Ascending aorta (tissue), 2 donors: ENCODE results near the gene ZNF613. TPM values are rescaled to one million over a fixed set of nuclear protein-coding genes. Genes with fewer than 3 reads are reported as not detected.
"Not testable (repeated sequence)": the region's sequence is repeated elsewhere in the genome, so short reads cannot be mapped to it uniquely, and the experiment has no call there.

ENCODE experiments used
- DNase-seq, 2 donors: peaks; one replicate each; pipeline ENCODE4 v3.0.0-alpha.2; 2019; ENCODE audit warnings: low spot score in 2 of 2
- H3K27ac ChIP-seq, 2 donors: fragments of 200-600 bp; sonication (generic); one replicate each; pipeline ENCODE4 v1.5.1; 2016 to 2017; ENCODE audit warnings: mild to moderate bottlenecking in 1 of 2
- H3K27me3 ChIP-seq: fragments of 200-600 bp; sonication (generic); one replicate; pipeline ENCODE4 v1.5.1; 2017
- H3K36me3 ChIP-seq, 2 donors: fragments of 200-600 bp; sonication (generic); one replicate each; pipeline ENCODE4 v1.5.1; 2016
- H3K4me1 ChIP-seq, 2 donors: fragments of 200-600 bp; sonication (generic); one replicate each; pipeline ENCODE4 v1.5.1; 2016 to 2017; ENCODE audit warnings: mild to moderate bottlenecking in 1 of 2
- H3K4me3 ChIP-seq, 2 donors: fragments of 200-600 bp; sonication (generic); one replicate each; pipeline ENCODE4 v1.5.1; 2016 to 2017; ENCODE audit warnings: mild to moderate bottlenecking in 1 of 2
- H3K9me3 ChIP-seq, 2 donors: fragments of 200-600 bp; sonication (generic); one replicate each; pipeline ENCODE4 v1.5.1; 2016
- intact Hi-C: fragments of 100-400 bp; cut with DNase I; formaldehyde crosslinking; loops from one replicate; pipeline ENCODE4 v1.15.1; 2023
- total RNA-seq: library from RNA; depleted of rRNA; stranded (reverse); fragments of >200 nt; gene quantifications from one replicate; pipeline ENCODE4 v1.1.0, GENCODE V29; 2016
- TF ChIP-seq, protein P1 (sequence below), 3 experiments: fragments of 200-600 bp in 2 of 3; fragments of 450-650 bp in 1 of 3; sonication (generic) in 2 of 3; IDR thresholded peaks; one replicate each; pipeline ENCODE4 v1.5.1; 2016 to 2019; ENCODE audit warnings: antibody characterized with exemption in 3 of 3, mild to moderate bottlenecking in 1 of 3, moderate library complexity in 1 of 3

Gene ZNF613
- total RNA-seq, 1 donor from 2014 or later: 4.0 TPM

- intact Hi-C loops: no loop called here
- Histone ChIP-seq H3K4me1 (no peaks in the 10 kb centered on the region), H3K27me3 (no peaks in the 10 kb centered on the region), H3K27ac (no peak overlapping the region), H3K4me3 (no peak overlapping the region), H3K9me3 (peaks cover 63 to 79% of the 10 kb centered on the region in 2 donors), H3K36me3 (peaks cover 62 to 74% of the 10 kb centered on the region in 2 donors)
- TF ChIP-seq, protein P1, sequence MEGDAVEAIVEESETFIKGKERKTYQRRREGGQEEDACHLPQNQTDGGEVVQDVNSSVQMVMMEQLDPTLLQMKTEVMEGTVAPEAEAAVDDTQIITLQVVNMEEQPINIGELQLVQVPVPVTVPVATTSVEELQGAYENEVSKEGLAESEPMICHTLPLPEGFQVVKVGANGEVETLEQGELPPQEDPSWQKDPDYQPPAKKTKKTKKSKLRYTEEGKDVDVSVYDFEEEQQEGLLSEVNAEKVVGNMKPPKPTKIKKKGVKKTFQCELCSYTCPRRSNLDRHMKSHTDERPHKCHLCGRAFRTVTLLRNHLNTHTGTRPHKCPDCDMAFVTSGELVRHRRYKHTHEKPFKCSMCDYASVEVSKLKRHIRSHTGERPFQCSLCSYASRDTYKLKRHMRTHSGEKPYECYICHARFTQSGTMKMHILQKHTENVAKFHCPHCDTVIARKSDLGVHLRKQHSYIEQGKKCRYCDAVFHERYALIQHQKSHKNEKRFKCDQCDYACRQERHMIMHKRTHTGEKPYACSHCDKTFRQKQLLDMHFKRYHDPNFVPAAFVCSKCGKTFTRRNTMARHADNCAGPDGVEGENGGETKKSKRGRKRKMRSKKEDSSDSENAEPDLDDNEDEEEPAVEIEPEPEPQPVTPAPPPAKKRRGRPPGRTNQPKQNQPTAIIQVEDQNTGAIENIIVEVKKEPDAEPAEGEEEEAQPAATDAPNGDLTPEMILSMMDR (IDR thresholded peaks at IDR 0.05): no peak
- no peak for DNase-seq
These were observed 36.0 kb upstream of the ZNF613 start for GRCh38 chr19:51891193-51891747.

GRCh38 chr19:51901860-51902259 is 25.4 kb upstream of the ZNF613 start:
- no peak overlapping the region for H3K4me3 ChIP-seq
- TF ChIP-seq, protein P1 (IDR thresholded peaks at IDR 0.05): no peak
- intact Hi-C loops: no loop called here
- peaks cover 0 to 4% of the 10 kb centered on the region in 2 donors for H3K4me1 ChIP-seq
- peaks cover 42 to 50% of the 10 kb centered on the region in 2 donors for H3K36me3 ChIP-seq
- H3K9me3 ChIP-seq: peaks cover 1 to 65% of the 10 kb centered on the region in 2 donors
- DNase-seq: no peak
- H3K27ac ChIP-seq: no peak overlapping the region
- H3K27me3 ChIP-seq: no peaks in the 10 kb centered on the region

GRCh38 chr19:51903192-51903591 is 24.1 kb upstream of the ZNF613 start:
- TF ChIP-seq, protein P1 (IDR thresholded peaks at IDR 0.05): no peak
- peaks cover 0 to 53% of the 10 kb centered on the region in 2 donors for H3K9me3 ChIP-seq
- no peak for DNase-seq
- H3K4me1 ChIP-seq: peaks cover 0 to 4% of the 10 kb centered on the region in 2 donors
- H3K27ac ChIP-seq: no peak overlapping the region
- peaks cover 30 to 37% of the 10 kb centered on the region in 2 donors for H3K36me3 ChIP-seq
- intact Hi-C loops: no loop called here
- peak overlapping the region; percentile 76 to 79 for H3K4me3 ChIP-seq
- no peaks in the 10 kb centered on the region for H3K27me3 ChIP-seq

DNA sequence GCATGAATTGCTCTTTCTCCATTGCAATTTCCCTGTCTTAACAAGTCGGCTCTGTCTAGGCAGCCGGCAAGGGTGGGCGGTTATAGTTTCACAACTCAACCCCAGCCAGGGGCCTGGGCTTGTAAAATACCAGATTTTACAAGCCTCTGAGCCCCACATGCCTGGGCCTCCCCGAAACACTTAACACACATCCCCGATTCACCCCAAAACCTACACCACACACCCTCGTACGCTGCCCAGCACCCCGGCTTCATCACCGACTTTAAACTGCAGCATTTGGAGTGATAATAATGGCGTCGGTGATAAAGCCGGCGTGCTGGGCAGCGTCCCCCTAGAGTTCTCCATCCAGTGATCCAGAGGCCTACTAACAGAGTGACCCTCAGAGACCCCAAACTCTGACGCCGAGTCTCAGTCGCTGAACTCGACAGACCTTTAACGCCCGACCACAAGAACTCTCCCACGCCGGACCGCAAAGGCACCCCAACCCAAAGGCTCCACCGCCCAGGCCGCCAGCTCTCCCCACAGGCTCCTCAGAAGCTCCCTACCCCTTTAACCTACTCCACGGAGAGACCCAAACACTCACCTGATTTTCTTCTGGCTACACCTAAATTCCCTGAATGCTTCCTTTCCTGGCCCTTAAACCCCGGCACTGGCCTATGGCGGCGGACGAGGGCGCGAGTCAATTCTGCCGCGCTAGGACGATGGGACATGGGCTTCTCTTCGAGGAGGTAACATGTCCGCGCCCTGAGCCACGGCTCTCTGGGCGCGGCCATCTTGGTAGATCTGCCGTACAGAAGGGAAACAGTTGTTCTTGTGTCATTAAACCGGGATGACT is 22.7 kb upstream of the ZNF613 start, which contains the start of gene ZNF649:
ZNF649 (minus strand) TSS at position 687 of the 835 bp plus-strand sequence. CDS start 4,910 bp downstream, outside the sequence.
- TF ChIP-seq, protein P1 (IDR thresholded peaks at IDR 0.05): no peak
- H3K27ac ChIP-seq: peak within 1 kb of the TSS; percentile 70 to 76
- intact Hi-C loops: loop anchor here (1.0 to 2.0 kb wide), 2 partner anchors 16 to 23 kb away; partner anchors contain the start of gene ZNF613

DNA sequence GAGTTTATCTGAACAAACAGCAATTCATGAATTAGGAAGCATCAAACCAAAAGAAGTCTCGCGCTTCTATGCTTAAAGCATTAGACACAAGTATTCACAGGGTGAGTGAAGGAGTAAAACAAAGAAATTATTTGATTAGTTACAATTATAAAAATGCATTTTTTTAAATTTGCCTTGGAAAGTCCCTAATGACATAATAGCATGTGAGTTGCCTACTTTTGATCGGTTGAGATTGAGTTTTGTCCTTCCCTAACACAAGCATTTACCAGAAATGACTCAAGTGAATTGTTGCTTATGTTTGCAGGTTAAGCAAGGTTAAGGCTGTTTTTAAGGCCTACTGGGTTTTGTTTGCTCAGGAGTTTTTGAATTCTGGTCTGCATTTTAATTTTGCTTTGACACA is 22.1 kb upstream of the ZNF613 start:
- H3K4me3 ChIP-seq: peak overlapping the region; percentile 76 to 79
- peaks cover 0 to 33% of the 10 kb centered on the region in 2 donors for H3K9me3 ChIP-seq
- H3K27ac ChIP-seq: no peak overlapping the region
- TF ChIP-seq, protein P1 (IDR thresholded peaks at IDR 0.05): no peak
- DNase-seq: no peak
- peaks cover 10 to 17% of the 10 kb centered on the region in 2 donors for H3K36me3 ChIP-seq
- H3K4me1 ChIP-seq: peaks cover 0 to 4% of the 10 kb centered on the region in 2 donors
- intact Hi-C loops: loop anchor here (2.0 kb wide), 1 partner anchor 16 kb away; no protein-coding TSS in a partner anchor
- no peaks in the 10 kb centered on the region for H3K27me3 ChIP-seq

More for the DNA sequence above, 22.7 kb upstream of the ZNF613 start, which contains the start of gene ZNF649:
- peaks cover 16 to 23% of the 10 kb centered on the region in 2 donors for H3K36me3 ChIP-seq
- peak; percentile 17 to 88 for DNase-seq
- H3K4me1 ChIP-seq: peaks cover 0 to 4% of the 10 kb centered on the region in 2 donors
- H3K4me3 ChIP-seq: peak within 1 kb of the TSS; percentile 76 to 79
- H3K27me3 ChIP-seq: no peaks in the 10 kb centered on the region
- H3K9me3 ChIP-seq: peaks cover 0 to 39% of the 10 kb centered on the region in 2 donors

DNA sequence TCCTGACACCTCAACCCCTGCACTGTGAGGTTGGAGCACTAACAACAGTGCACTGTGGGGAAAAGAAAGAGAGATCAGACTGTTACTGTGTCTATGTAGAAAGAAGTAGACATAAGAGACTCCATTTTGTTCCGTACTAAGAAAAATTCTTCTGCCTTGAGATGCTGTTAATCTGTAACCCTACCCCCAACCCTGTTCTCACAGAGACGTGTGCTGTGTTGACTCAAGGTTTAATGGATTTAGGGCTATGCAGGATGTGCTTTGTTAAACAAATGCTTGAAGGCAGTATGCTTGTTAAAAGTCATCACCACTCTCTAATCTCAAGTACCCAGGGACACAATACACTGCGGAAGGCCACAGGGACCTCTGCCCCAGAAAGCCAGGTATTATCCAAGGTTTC is 21.6 kb upstream of the ZNF613 start:
- H3K4me3 ChIP-seq, H3K4me1 ChIP-seq, H3K27ac ChIP-seq, DNase-seq, H3K27me3 ChIP-seq: not testable (repeated sequence)
- Histone ChIP-seq H3K9me3 (peaks cover 0 to 28% of the 10 kb centered on the region in 2 donors), H3K36me3 (peaks cover 5 to 12% of the 10 kb centered on the region in 2 donors)
- intact Hi-C loops: loop anchor here (2.0 kb wide), 1 partner anchor 17 kb away; no protein-coding TSS in a partner anchor

DNA sequence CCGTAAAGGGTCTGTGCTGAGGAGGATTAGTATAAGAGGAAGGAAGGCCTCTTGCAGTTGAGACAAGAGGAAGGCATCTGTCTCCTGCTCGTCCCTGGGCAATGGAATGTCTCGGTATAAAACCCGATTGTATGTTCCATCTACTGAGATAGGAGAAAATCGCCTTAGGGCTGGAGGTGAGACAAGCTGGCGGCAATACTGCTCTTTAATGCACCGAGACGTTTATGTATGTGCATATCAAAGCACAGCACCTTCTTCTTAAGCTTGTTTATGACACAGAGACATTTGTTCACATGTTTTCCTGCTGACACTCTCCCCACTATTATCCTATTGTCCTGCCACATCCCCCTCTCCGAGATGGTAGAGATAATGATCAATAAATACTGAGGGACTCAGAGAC is 21.2 kb upstream of the ZNF613 start:
- H3K36me3 ChIP-seq, H3K27ac ChIP-seq, H3K27me3 ChIP-seq, intact Hi-C loops, DNase-seq, H3K4me3 ChIP-seq, H3K4me1 ChIP-seq: not testable (repeated sequence)
- peaks cover 0 to 24% of the 10 kb centered on the region in 2 donors for H3K9me3 ChIP-seq

DNA sequence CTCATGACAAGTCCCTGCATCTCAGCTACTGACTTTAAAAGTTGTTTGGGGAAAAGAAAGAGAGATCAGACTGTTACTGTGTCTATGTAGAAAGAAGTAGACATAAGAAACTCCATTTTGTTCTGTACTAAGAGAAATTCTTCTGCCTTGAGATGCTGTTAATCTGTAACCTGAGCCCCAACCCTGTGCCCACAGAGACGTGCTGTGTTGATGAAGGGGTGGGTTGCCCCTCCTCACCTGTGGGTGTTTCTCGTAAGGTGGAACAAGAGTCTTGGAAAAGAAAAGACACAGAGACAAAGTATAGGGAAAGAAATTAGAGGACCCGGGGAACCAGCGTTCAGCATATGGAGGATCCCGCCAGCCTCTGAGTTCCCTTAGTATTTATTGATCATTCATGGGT is 19.3 kb upstream of the ZNF613 start:
- DNase-seq, H3K4me1 ChIP-seq, H3K27me3 ChIP-seq, H3K36me3 ChIP-seq, H3K4me3 ChIP-seq, H3K27ac ChIP-seq, intact Hi-C loops: not testable (repeated sequence)
- H3K9me3 ChIP-seq: peaks cover 0 to 13% of the 10 kb centered on the region in 2 donors
